ENCODE data around the gene ORC3.

The ORC3 gene

GRCh38 chr6:87637106-87637505, 47.2 kb downstream of the ORC3 start:
- no peak overlapping the region for H3K4me3 ChIP-seq (ENCODE audit: low read depth, low read length)
- no peak for DNase-seq (ENCODE audit: low read depth)
- TF ChIP-seq, protein P1, sequence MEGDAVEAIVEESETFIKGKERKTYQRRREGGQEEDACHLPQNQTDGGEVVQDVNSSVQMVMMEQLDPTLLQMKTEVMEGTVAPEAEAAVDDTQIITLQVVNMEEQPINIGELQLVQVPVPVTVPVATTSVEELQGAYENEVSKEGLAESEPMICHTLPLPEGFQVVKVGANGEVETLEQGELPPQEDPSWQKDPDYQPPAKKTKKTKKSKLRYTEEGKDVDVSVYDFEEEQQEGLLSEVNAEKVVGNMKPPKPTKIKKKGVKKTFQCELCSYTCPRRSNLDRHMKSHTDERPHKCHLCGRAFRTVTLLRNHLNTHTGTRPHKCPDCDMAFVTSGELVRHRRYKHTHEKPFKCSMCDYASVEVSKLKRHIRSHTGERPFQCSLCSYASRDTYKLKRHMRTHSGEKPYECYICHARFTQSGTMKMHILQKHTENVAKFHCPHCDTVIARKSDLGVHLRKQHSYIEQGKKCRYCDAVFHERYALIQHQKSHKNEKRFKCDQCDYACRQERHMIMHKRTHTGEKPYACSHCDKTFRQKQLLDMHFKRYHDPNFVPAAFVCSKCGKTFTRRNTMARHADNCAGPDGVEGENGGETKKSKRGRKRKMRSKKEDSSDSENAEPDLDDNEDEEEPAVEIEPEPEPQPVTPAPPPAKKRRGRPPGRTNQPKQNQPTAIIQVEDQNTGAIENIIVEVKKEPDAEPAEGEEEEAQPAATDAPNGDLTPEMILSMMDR (IDR thresholded peaks at IDR 0.05; ENCODE audit: control insufficient read depth, extremely low read depth, insufficient read depth): no peak

DNA sequence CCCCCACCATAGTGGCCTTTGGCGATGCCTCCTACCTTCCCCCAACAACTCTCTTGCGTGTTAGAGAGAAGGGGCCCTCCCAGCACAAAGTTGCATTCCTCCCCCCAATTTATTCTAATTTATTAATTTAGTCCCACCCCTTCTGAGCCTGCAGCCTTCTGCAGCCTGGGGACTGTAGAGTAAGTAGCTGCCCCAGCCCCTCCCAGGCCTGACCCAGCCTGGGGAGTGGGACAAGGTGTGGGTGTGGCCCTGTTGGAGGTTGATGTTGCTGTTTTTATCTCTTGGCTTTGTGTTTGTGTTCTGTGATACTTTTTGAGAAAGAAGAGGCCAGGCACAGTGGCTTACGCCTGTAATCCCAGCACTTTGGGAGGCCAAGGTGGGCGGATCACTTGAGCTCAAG, 49.4 kb downstream of the ORC3 start:
- no peak overlapping the region for H3K4me3 ChIP-seq (ENCODE audit: low read depth, low read length)
- TF ChIP-seq, protein P1 (IDR thresholded peaks at IDR 0.05; ENCODE audit: control insufficient read depth, extremely low read depth, insufficient read depth): no peak
- no peak for DNase-seq (ENCODE audit: low read depth)

- H3K4me3 ChIP-seq (ENCODE audit: low read depth, low read length): no peak overlapping the region
- TF ChIP-seq, protein P1 (IDR thresholded peaks at IDR 0.05; ENCODE audit: control insufficient read depth, extremely low read depth, insufficient read depth): no peak
- no peak for DNase-seq (ENCODE audit: low read depth)
Measured at GRCh38 chr6:87641065-87641692, 51.2 kb downstream of the ORC3 start.

- H3K4me3 ChIP-seq (ENCODE audit: low read depth, low read length): no peak overlapping the region
- DNase-seq (ENCODE audit: low read depth): no peak
- TF ChIP-seq, protein P1 (IDR thresholded peaks at IDR 0.05; ENCODE audit: control insufficient read depth, extremely low read depth, insufficient read depth): no peak
Measured at GRCh38 chr6:87645080-87645479, 55.1 kb downstream of the ORC3 start.

DNA sequence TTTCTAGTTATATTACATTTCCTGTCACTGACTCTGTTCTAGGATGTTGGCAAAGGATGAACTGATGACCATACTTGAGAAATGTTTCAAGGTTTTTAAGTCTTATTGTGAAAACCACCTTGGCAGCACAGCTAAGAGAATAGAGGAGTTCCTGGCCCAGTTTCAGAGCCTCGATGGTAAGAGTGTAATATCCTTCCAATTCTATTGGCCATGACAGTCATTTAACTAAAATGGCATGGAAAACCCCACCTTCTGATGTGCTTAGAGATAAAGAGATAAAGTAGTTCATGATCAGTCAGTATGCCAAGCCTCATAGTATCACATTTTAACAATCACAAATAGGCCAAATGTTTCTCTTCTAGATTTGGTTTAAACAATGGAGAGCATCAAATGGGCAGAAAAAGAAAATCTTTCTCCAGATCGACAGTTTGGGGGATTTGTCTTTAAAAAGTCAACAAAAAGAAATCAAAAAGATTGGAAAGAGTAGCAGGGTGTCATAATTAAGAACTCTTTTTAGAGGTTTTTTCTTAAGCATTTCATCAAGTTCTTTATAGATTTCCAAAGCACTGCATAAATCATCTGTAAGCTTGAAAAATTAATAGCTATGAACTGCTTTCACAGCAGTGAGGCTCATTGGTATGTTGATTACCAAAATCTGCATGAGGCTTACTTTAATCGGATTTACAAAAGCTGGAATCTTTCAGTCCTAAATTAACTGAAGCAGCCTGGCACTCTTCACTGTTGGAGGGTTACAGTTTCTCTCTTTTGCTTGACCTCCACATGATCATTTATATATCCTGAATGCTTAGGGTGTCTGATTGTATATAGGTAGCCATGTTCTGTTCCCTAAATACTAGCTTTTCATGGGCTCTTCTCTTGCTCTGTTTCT, 63.4 kb downstream of the ORC3 start:
- TF ChIP-seq, protein P1 (IDR thresholded peaks at IDR 0.05; ENCODE audit: control insufficient read depth, extremely low read depth, insufficient read depth): no peak
- DNase-seq (ENCODE audit: low read depth): no peak

DNA sequence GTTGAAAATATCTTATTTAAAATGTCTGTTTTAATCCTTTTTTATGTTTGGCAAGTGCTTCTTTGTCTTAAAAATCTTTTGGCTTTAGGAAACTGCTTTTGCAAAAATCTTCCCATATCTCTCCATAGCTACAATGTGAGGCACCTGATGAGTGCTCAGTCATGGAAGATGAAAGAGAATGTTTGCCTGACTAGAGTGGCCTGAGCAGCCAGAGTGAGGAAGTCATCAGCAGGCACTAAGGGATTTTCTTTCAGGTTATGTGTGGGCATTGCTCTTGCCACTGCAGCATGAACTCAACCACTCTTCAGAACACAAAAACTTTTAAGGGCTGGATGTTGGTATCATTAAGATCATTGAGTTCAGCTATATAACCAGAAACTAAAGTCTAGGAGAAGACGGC, 64.2 kb downstream of the ORC3 start:
- no peak overlapping the region for H3K4me3 ChIP-seq (ENCODE audit: low read depth, low read length)
- DNase-seq (ENCODE audit: low read depth): no peak
- TF ChIP-seq, protein P1 (IDR thresholded peaks at IDR 0.05; ENCODE audit: control insufficient read depth, extremely low read depth, insufficient read depth): no peak

More for the DNA sequence above, 63.4 kb downstream of the ORC3 start:
- H3K4me3 ChIP-seq (ENCODE audit: low read depth, low read length): no peak overlapping the region

All from LNCaP clone FGC (cell line).